Transverse colon (tissue), 3 donors: Measurements from ENCODE around the gene SHISAL2A.

ENCODE experiments used
- POLR2A ChIP-seq: fragments of 450-650 bp; IDR thresholded peaks from one replicate; pipeline ENCODE4 v1.6.1; 2016; ENCODE audit warnings: antibody characterized with exemption, mild to moderate bottlenecking, moderate library complexity
- POLR2AphosphoS5 ChIP-seq, 3 donors: sonication (generic); formaldehyde crosslinking; IDR thresholded peaks; one replicate each; pipeline ENCODE4 v1.6.1; 2016; ENCODE audit warnings: antibody characterized with exemption in 3 of 3

DNA sequence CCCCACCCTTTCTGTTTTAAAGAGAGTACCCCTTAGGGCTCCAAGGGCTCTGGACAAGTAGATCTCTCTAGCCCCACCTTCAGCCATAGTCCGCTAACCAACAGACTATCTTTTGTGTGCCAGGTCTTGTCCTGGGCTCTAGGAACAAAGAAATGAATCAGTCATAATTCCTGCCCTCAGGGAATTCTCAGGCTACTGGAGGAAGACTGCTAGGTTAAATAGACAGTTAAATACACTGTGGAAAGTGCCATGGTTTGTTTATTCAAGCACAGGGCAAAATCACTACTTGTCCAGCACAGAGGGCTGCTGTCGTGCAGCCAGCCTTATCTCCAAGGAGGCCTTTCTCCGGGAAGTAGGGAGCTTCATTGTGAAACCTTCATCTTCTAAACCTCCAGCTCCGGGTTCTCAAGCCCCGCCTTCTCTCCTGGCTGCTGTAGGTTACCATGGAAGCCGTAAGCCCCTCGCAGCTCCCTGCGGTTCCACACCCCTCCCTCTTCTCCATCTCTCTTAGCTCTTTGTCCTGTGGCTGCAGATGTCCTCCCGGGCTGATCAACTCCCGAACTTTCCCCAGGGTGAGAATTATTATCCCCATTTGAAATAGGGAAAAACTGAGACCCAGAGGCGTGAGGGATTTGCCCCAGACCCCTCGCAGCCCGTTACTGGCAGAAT, 29.8 kb downstream of the SHISAL2A start:
- TF ChIP-seq POLR2AphosphoS5 (IDR thresholded peaks at IDR 0.05) (no peak), POLR2A (no peak)
